Keratinocyte (primary cell): ENCODE data around the gene HVCN1. TPM values are rescaled to one million over a fixed set of nuclear protein-coding genes. Genes with fewer than 3 reads are reported as not detected.
"Not testable (repeated sequence)": the region's sequence is repeated elsewhere in the genome, so short reads cannot be mapped to it uniquely, and the experiment has no call there.

Experiments
- DNase-seq: peaks from one replicate; pipeline ENCODE4 v3.0.0-alpha.2; 2011; ENCODE audit warnings: low read depth, missing footprints, low spot score
- FAIRE-seq: peaks from 2 replicates; lab custom pipeline; 2011; peaks lifted over from hg19 to GRCh38; lab: Jason Lieb, UNC
- H2AFZ ChIP-seq: 2 replicates; pipeline ENCODE4 v1.6.0; 2012; ENCODE audit warnings: low read length, control low read depth, inconsistent platforms; ENCODE audit not compliant: control insufficient read depth
- H3K27ac ChIP-seq: 2 replicates; pipeline ENCODE4 v1.5.1; 2011; ENCODE audit warnings: low read length; ENCODE audit not compliant: control insufficient read depth, insufficient read depth
- H3K27me3 ChIP-seq: 3 replicates; pipeline ENCODE4 v1.6.0; 2011; ENCODE audit warnings: low read length; ENCODE audit not compliant: control insufficient read depth, insufficient read depth; ENCODE audit errors: extremely low read depth
- H3K36me3 ChIP-seq, 2 experiments: 2 replicates in 1 of 2; 3 replicates in 1 of 2; pipeline ENCODE4 v1.5.1; 2011; ENCODE audit warnings: low read length in 2 of 2, mild to moderate bottlenecking in 1 of 2; ENCODE audit not compliant: control insufficient read depth in 2 of 2, insufficient read depth in 2 of 2; ENCODE audit errors: extremely low read depth in 1 of 2
- H3K4me1 ChIP-seq: 3 replicates; pipeline ENCODE4 v1.5.1; 2011; ENCODE audit warnings: low read length; ENCODE audit not compliant: control insufficient read depth, insufficient read depth; ENCODE audit errors: extremely low read depth
- H3K4me2 ChIP-seq: 3 replicates; pipeline ENCODE4 v1.6.0; 2011; ENCODE audit warnings: low read depth, low read length; ENCODE audit not compliant: control insufficient read depth, insufficient read depth; ENCODE audit errors: extremely low read depth
- H3K4me3 ChIP-seq, 3 experiments: fragments of 200-600 bp in 1 of 3; sonication (generic) in 1 of 3; 2 replicates in 2 of 3; 3 replicates in 1 of 3; pipeline ENCODE4 v1.5.1; 2011 to 2016; ENCODE audit warnings: low read length in 3 of 3, mild to moderate bottlenecking in 3 of 3, control low read depth in 2 of 3, inconsistent platforms in 1 of 3, low read depth in 1 of 3, mixed read lengths in 1 of 3, mixed run types in 1 of 3, moderate library complexity in 1 of 3; ENCODE audit not compliant: control insufficient read depth in 2 of 3, insufficient read depth in 2 of 3; ENCODE audit errors: extremely low read depth in 1 of 3
- H3K79me2 ChIP-seq: 2 replicates; pipeline ENCODE4 v1.6.0; 2012; ENCODE audit warnings: low read length; ENCODE audit not compliant: control insufficient read depth, insufficient read depth
- H3K9ac ChIP-seq: 3 replicates; pipeline ENCODE4 v1.6.0; 2011; ENCODE audit warnings: low read length; ENCODE audit not compliant: control insufficient read depth, insufficient read depth; ENCODE audit errors: extremely low read depth
- H3K9me1 ChIP-seq: 3 replicates; pipeline ENCODE4 v1.6.0; 2011; ENCODE audit warnings: low read length; ENCODE audit not compliant: control insufficient read depth, insufficient read depth; ENCODE audit errors: extremely low read depth
- H3K9me3 ChIP-seq: 2 replicates; pipeline ENCODE4 v1.5.1; 2012; ENCODE audit warnings: low read depth, low read length; ENCODE audit not compliant: control insufficient read depth
- H4K20me1 ChIP-seq: 3 replicates; pipeline ENCODE4 v1.6.0; 2011; ENCODE audit warnings: low read length; ENCODE audit not compliant: control insufficient read depth, insufficient read depth; ENCODE audit errors: extremely low read depth
- EZH2 ChIP-seq: IDR thresholded peaks from one replicate; pipeline ENCODE4 v1.6.1; 2012; ENCODE audit warnings: inconsistent platforms, mild to moderate bottlenecking, low read length, moderate library complexity
- dilution Hi-C: fragments of 300-500 bp; cut with MboI; formaldehyde crosslinking; loops from one replicate; pipeline ENCODE4 v1.7.0; 2020; ENCODE audit warnings: low sequenced_read_pairs; ENCODE audit not compliant: extremely low pct_ligation_motif_present
- polyA minus RNA-seq, 3 experiments: library from RNA; depleted of rRNA, polyadenylated mRNA; stranded (reverse); fragments of >200 nt; gene quantifications; 1 replicate in 1 of 3; 2 replicates in 1 of 3; 3 replicates in 1 of 3; pipeline ENCODE4 v1.2.3, GENCODE V29; 2011
- polyA plus RNA-seq, 5 experiments: library from polyadenylated mRNA; depleted of rRNA in 3 of 5; stranded (reverse) in 3 of 5; stranded (forward) in 1 of 5; unstranded in 1 of 5; fragments of >200 nt; gene quantifications; 1 replicate in 1 of 5; 2 replicates in 3 of 5; 3 replicates in 1 of 5; pipeline versions ENCODE4 v1.2.1 to v1.2.3, GENCODE V29; 2011 to 2012; ENCODE audit warnings: missing spikeins in 2 of 5, low read depth in 1 of 5, low replicate concordance in 1 of 5
- TF ChIP-seq, protein P1 (sequence below), 3 experiments: IDR thresholded peaks in 1 of 3; conservative IDR thresholded peaks in 1 of 3; optimal IDR thresholded peaks in 1 of 3; 2 replicates in 2 of 3; 3 replicates in 1 of 3; pipeline versions ENCODE3 to v1.5.1; 2011; ENCODE audit warnings: low read length in 3 of 3, mild to moderate bottlenecking in 3 of 3, moderate library complexity in 2 of 3, control low read depth in 1 of 3, inconsistent platforms in 1 of 3; ENCODE audit not compliant: insufficient read depth in 2 of 3; ENCODE audit errors: extremely low read depth in 1 of 3

HVCN1 gene, protein sequence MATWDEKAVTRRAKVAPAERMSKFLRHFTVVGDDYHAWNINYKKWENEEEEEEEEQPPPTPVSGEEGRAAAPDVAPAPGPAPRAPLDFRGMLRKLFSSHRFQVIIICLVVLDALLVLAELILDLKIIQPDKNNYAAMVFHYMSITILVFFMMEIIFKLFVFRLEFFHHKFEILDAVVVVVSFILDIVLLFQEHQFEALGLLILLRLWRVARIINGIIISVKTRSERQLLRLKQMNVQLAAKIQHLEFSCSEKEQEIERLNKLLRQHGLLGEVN
- polyA plus RNA-seq: 1.1 to 2.1 TPM (median 1.2 TPM) in 3 replicates
- polyA plus RNA-seq (2011; ENCODE audit: low read depth): not detected
- polyA plus RNA-seq (2011; cell fraction: cytosol; rRNA removed): 0.96 and 1.4 TPM in 2 replicates
- polyA plus RNA-seq (2011; cell fraction: nucleus; rRNA removed): 1.6 and 1.8 TPM in 2 replicates
- polyA plus RNA-seq (2012; ENCODE audit: low replicate concordance): 1.6 TPM in 1 of 2 replicates, not detected in the other
- polyA minus RNA-seq: 1.6 to 1.8 TPM in 2 of 3 replicates, not detected in the other
- 3.1 TPM for polyA minus RNA-seq (2011; cell fraction: cytosol; rRNA and poly(A)+ RNA removed)
- 0.42 and 1.2 TPM in 2 replicates for polyA minus RNA-seq (2011; cell fraction: nucleus; rRNA and poly(A)+ RNA removed)

DNA sequence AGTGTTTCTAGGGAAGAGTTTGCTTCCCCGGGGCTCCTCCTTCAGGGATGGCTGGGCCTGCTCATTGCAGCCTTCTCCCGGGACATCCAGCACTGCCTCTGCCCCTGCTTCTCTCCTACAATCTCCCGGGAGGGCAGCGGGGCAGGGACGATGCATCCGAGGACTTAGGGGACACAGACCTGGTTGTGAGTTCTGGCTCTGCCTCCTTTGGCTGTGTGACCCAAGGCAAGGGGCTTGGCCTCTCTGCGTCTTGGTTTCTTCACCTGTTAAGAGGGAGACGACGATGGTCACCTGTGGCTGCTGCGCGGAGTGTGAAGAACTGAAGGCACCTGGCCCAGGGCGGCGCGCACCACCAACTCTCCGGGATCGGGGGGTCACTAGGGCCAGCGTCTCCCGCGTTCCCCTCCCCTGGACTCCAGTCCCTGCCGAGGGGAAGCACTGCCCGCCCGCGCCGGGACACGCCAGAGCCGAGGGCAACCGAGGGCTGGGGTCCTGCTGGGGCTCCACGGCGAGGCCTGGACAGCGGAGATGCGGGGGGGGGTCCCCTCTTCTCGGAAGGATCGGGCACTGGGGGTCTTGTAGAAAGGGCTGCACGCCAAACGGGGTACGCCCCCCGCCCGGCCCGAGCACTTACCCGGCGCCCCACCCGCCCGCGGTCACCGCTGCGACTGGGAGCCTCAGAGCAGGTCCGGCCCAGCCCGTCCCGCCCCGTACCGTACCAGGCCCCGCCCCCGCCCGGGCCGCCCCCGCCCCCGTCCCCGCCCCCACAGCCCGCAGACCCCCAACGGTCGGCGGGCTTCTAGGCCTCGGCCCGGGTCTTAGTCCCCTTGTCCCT, at the start of gene HVCN1:
Gene HVCN1, minus strand, starts transcription at position 670 of the 835 bp plus-strand sequence. CDS start 5,870 bp downstream, outside the sequence.
- no peak within 1 kb of the TSS for H3K9ac ChIP-seq

DNA sequence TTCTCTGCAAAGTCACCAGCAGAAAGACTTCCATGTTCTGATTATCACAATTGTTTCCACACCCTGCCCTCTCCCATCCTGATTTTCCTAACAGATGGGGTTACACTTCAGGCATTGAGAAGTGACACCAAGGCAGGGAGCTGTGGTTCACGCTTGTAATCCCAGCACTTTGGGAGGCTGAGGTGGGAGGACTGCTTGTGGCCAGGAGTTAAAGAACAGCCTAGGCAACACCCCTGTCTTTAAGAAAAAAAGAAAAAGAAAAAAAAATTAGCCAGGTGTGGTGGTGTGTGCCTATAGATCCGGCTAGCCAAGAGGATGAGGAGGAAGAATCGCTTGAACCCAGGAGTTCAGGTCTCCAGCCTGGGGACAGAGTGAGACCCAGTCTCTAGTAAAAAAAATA, 48.6 kb upstream of the HVCN1 start:
- TF ChIP-seq, protein P1, sequence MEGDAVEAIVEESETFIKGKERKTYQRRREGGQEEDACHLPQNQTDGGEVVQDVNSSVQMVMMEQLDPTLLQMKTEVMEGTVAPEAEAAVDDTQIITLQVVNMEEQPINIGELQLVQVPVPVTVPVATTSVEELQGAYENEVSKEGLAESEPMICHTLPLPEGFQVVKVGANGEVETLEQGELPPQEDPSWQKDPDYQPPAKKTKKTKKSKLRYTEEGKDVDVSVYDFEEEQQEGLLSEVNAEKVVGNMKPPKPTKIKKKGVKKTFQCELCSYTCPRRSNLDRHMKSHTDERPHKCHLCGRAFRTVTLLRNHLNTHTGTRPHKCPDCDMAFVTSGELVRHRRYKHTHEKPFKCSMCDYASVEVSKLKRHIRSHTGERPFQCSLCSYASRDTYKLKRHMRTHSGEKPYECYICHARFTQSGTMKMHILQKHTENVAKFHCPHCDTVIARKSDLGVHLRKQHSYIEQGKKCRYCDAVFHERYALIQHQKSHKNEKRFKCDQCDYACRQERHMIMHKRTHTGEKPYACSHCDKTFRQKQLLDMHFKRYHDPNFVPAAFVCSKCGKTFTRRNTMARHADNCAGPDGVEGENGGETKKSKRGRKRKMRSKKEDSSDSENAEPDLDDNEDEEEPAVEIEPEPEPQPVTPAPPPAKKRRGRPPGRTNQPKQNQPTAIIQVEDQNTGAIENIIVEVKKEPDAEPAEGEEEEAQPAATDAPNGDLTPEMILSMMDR (optimal IDR thresholded peaks at IDR 0.05 in 1 of 3, IDR thresholded peaks at IDR 0.05 in 1 of 3, conservative IDR thresholded peaks at IDR 0.05 in 1 of 3; ENCODE audit: extremely low read depth in 1 of 3, insufficient read depth in 2 of 3, low read length in 3 of 3): no peak
- no peak for TF ChIP-seq EZH2
- H3K27me3 ChIP-seq: no peaks in the 10 kb centered on the region
- H3K4me3 ChIP-seq: no peak overlapping the region
- no peak overlapping the region for H3K27ac ChIP-seq
- dilution Hi-C loops: no loop called here
- peaks cover 100% of the 10 kb centered on the region for H3K79me2 ChIP-seq
- no peaks in the 10 kb centered on the region for H3K9me3 ChIP-seq
- peaks cover 6 to 14% of the 10 kb centered on the region in 2 experiments for H3K36me3 ChIP-seq
- DNase-seq: no peak
- H4K20me1 ChIP-seq: peaks cover 46% of the 10 kb centered on the region
- H3K4me1 ChIP-seq: peaks cover 17% of the 10 kb centered on the region
- H3K9ac ChIP-seq: no peak overlapping the region
- H3K9me1 ChIP-seq: peaks cover 2% of the 10 kb centered on the region
- no peak overlapping the region for H2AFZ ChIP-seq
- no peak for FAIRE-seq
- no peak overlapping the region for H3K4me2 ChIP-seq

More for the DNA sequence above, at the start of gene HVCN1:
- peak within 1 kb of the TSS; percentile 70 for H2AFZ ChIP-seq
- peaks cover 14% of the 10 kb centered on the region for H3K27me3 ChIP-seq
- dilution Hi-C loops: no loop called here
- no peaks in the 10 kb centered on the region for H3K9me3 ChIP-seq
- no peak for DNase-seq
- H4K20me1 ChIP-seq: no peaks in the 10 kb centered on the region
- H3K9me1 ChIP-seq: no peaks in the 10 kb centered on the region
- no peak for FAIRE-seq
- peaks cover 4% of the 10 kb centered on the region for H3K4me1 ChIP-seq
- H3K4me2 ChIP-seq: peak within 1 kb of the TSS; percentile 57
- no peaks in the 10 kb centered on the region for H3K36me3 ChIP-seq
- TF ChIP-seq, protein P1 (optimal IDR thresholded peaks at IDR 0.05 in 1 of 3, IDR thresholded peaks at IDR 0.05 in 1 of 3, conservative IDR thresholded peaks at IDR 0.05 in 1 of 3; ENCODE audit: extremely low read depth in 1 of 3, insufficient read depth in 2 of 3, low read length in 3 of 3): no peak
- peak; percentile 44 for TF ChIP-seq EZH2
- H3K4me3 ChIP-seq: peak within 1 kb of the TSS; percentile 20 to 56 (median 29)
- H3K79me2 ChIP-seq: no peaks in the 10 kb centered on the region
- H3K27ac ChIP-seq: no peak within 1 kb of the TSS

DNA sequence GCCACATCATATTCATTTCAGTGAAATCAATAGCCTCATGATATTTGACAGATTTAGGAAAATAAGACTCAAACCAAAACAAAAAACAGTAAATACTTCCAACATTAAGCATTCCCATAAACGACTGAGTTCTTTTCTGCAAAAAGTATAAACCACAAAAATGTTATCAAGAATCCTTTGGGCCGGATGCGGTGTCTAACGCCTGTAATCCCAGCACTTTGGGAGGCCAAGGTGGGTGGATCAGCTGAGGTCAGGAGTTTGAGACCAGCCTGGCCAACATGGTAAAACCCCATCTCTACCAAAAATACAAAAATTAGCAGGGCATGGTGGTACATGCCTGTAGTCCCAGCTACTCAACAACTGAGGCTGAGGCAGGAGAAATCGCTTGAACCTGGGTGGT, 48.1 kb upstream of the HVCN1 start:
- H3K9ac ChIP-seq, H2AFZ ChIP-seq, H3K9me3 ChIP-seq, H3K27ac ChIP-seq, H3K4me2 ChIP-seq, H3K27me3 ChIP-seq, H3K9me1 ChIP-seq, FAIRE-seq, dilution Hi-C loops, H3K4me3 ChIP-seq, DNase-seq: not testable (repeated sequence)
- Histone ChIP-seq H3K79me2 (peaks cover 100% of the 10 kb centered on the region), H3K4me1 (peaks cover 17% of the 10 kb centered on the region), H3K36me3 (peaks cover 6 to 14% of the 10 kb centered on the region in 2 experiments), H4K20me1 (peaks cover 46% of the 10 kb centered on the region)
